Activated B cell treated with CpG ODN at 0.5 μM for 24 hours (primary cell): ENCODE measurements around the gene DUSP5. TPM values are rescaled to one million over a fixed set of nuclear protein-coding genes. Genes with fewer than 3 reads are reported as not detected.

Experiments used
- ATAC-seq: fragments of 200-7000 bp; cut with Tn5 transposase; one replicate; pipeline ENCODE4 v1.10.0; 2021; ENCODE audit warnings: low read depth, mild to moderate bottlenecking, moderate library complexity
- CTCF ChIA-PET: fragments of 350-600 bp; sonication (Branson Sonifier 250); formaldehyde crosslinking; loops from one replicate; lab custom pipeline; 2021; ENCODE audit warnings: antibody characterized with exemption; lab: Charles Lee
- POLR2A ChIA-PET: fragments of 350-600 bp; sonication (Branson Sonifier 250); formaldehyde crosslinking; loops from one replicate; lab custom pipeline; 2021; ENCODE audit warnings: antibody characterized with exemption; lab: Charles Lee
- DNase-seq: peaks from one replicate; pipeline ENCODE4 v3.0.0; 2022
- H3K27ac Mint-ChIP-seq: one replicate; pipeline ENCODE4 v1.8.0; 2020; ENCODE audit warnings: mixed read lengths
- H3K27me3 Mint-ChIP-seq: one replicate; pipeline ENCODE4 v1.8.0; 2021; ENCODE audit warnings: mixed read lengths
- H3K36me3 Mint-ChIP-seq: one replicate; pipeline ENCODE4 v1.8.0; 2021; ENCODE audit warnings: low read depth, mixed read lengths
- H3K4me1 Mint-ChIP-seq: one replicate; pipeline ENCODE4 v1.8.0; 2021; ENCODE audit warnings: mixed read lengths
- H3K4me3 Mint-ChIP-seq: one replicate; pipeline ENCODE4 v1.8.0; 2020; ENCODE audit warnings: mild to moderate bottlenecking, mixed read lengths
- H3K9me3 Mint-ChIP-seq: one replicate; pipeline ENCODE4 v1.8.0; 2020; ENCODE audit warnings: mixed read lengths
- CTCF ChIP-seq: fragments of 200-600 bp; IDR thresholded peaks from one replicate; pipeline ENCODE4 v1.8.0; 2022; ENCODE audit warnings: antibody characterized with exemption, mild to moderate bottlenecking
- intact Hi-C: fragments of 100-400 bp; cut with micrococcal nuclease; formaldehyde crosslinking; loops from one replicate; pipeline ENCODE4 v1.15.1; 2024
- total RNA-seq: library from RNA; stranded (reverse); gene quantifications from 2 replicates; pipeline ENCODE4 v1.2.3, GENCODE V29; 2022

DUSP5 gene
- total RNA-seq, 1 donor from 2014 or later, result 26.1 TPM

- H3K4me1 Mint-ChIP-seq, result peaks cover 65% of the 10 kb centered on the region
- no peaks in the 10 kb centered on the region for H3K27me3 Mint-ChIP-seq
- DNase-seq, result no peak
- no peaks in the 10 kb centered on the region for H3K36me3 Mint-ChIP-seq
- intact Hi-C loops, result loop anchor here (2.0 kb wide), 1 partner anchor 16 kb away; no protein-coding TSS in a partner anchor
- POLR2A ChIA-PET, result interaction anchor here (0.6 to 6.5 kb wide), 4 partner anchors 35 to 101 kb away, joined by 5 to 67 read pairs (median 8); no protein-coding TSS in a partner anchor
- no peaks in the 10 kb centered on the region for H3K9me3 Mint-ChIP-seq
- peak overlapping the region; percentile 16 for H3K27ac Mint-ChIP-seq
- no peak for ATAC-seq
- peak overlapping the region; percentile 35 for H3K4me3 Mint-ChIP-seq
- CTCF ChIA-PET, result no interaction called here
- no peak for TF ChIP-seq CTCF
Observed at GRCh38 chr10:110456523-110457091, 41.1 kb upstream of the DUSP5 start.

DNA sequence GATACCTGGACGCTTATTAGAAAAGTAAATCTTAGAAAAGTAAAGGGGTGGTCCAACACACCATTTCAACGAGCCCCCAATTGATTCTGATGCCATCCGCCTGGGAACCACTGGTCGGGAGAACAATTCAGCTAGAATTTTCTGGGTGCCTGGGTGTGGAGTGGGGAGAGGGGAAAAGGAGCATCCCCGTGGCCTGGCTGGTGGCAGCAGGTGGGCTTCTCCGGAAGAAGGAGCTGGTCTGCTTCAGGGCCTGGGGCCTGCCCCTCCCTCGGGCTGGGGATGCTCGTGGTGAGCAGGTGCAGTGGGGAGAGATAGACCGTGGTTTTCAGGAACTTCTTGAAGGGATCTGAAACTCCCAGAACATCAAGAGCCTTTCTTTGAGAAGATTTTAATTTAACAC is 39.9 kb upstream of the DUSP5 start:
- no peaks in the 10 kb centered on the region for H3K27me3 Mint-ChIP-seq
- CTCF ChIA-PET, result interaction anchor here (0.5 to 3.3 kb wide), 2 partner anchors 13 to 102 kb away, joined by 3 to 20 read pairs; no protein-coding TSS in a partner anchor
- no peaks in the 10 kb centered on the region for H3K9me3 Mint-ChIP-seq
- TF ChIP-seq CTCF, result no peak
- H3K27ac Mint-ChIP-seq, result peak overlapping the region; percentile 88
- POLR2A ChIA-PET, result interaction anchor here (0.6 to 6.5 kb wide), 5 partner anchors 10 to 133 kb away, joined by 3 to 67 read pairs (median 6); no protein-coding TSS in a partner anchor
- ATAC-seq (peak; percentile 51), DNase-seq (no peak)
- no peaks in the 10 kb centered on the region for H3K36me3 Mint-ChIP-seq
- H3K4me1 Mint-ChIP-seq, result peaks cover 76% of the 10 kb centered on the region
- peak overlapping the region; percentile 71 for H3K4me3 Mint-ChIP-seq
- intact Hi-C loops, result loop anchor here (1.0 to 2.0 kb wide), 7 partner anchors 17 to 147 kb away; partner anchors contain the start of gene DUSP5

GRCh38 chr10:110458266-110458920 is 39.3 kb upstream of the DUSP5 start:
- Mint-ChIP-seq H3K4me3 (peak overlapping the region; percentile 71), H3K27ac (peak overlapping the region; percentile 88), H3K9me3 (no peaks in the 10 kb centered on the region), H3K4me1 (peaks cover 76% of the 10 kb centered on the region), H3K27me3 (no peaks in the 10 kb centered on the region), H3K36me3 (no peaks in the 10 kb centered on the region)
- ChIA-PET POLR2A (interaction anchor here (0.9 to 6.5 kb wide), 4 partner anchors 38 to 133 kb away, joined by 3 to 67 read pairs (median 8); no protein-coding TSS in a partner anchor), CTCF (interaction anchor here (0.5 to 3.3 kb wide), 2 partner anchors 14 to 103 kb away, joined by 3 to 20 read pairs; no protein-coding TSS in a partner anchor)
- DNase-seq, result no peak
- intact Hi-C loops, result loop anchor here (1.0 to 2.0 kb wide), 6 partner anchors 32 to 147 kb away; partner anchors contain the start of gene DUSP5
- ATAC-seq, result peak; percentile 55
- no peak for TF ChIP-seq CTCF

GRCh38 chr10:110459600-110459999 is 38.1 kb upstream of the DUSP5 start:
- ChIA-PET CTCF (interaction anchor here (3.3 kb wide), 1 partner anchor 104 kb away, joined by 20 read pairs; no protein-coding TSS in a partner anchor), POLR2A (interaction anchor here (0.7 to 6.5 kb wide), 4 partner anchors 33 to 127 kb away, joined by 5 to 67 read pairs (median 6); no protein-coding TSS in a partner anchor)
- intact Hi-C loops, result loop anchor here (2.0 kb wide), 1 partner anchor 33 kb away; no protein-coding TSS in a partner anchor
- TF ChIP-seq CTCF, result no peak
- H3K27me3 Mint-ChIP-seq, result no peaks in the 10 kb centered on the region
- peak overlapping the region; percentile 88 for H3K27ac Mint-ChIP-seq
- ATAC-seq, result no peak
- no peaks in the 10 kb centered on the region for H3K36me3 Mint-ChIP-seq
- H3K4me1 Mint-ChIP-seq, result peaks cover 76% of the 10 kb centered on the region
- peak overlapping the region; percentile 11 for H3K4me3 Mint-ChIP-seq
- no peaks in the 10 kb centered on the region for H3K9me3 Mint-ChIP-seq
- DNase-seq, result no peak
